Endodermal cell (in vitro differentiated cells): ENCODE results near the gene ATP11B. TPM values are rescaled to one million over a fixed set of nuclear protein-coding genes. Genes with fewer than 3 reads are reported as not detected.
"Not testable (repeated sequence)": the region's sequence is repeated elsewhere in the genome, so short reads cannot be mapped to it uniquely, and the experiment has no call there.

Experiments used
- DNase-seq: peaks from one replicate; pipeline ENCODE4 v3.0.0-alpha.2; 2017
- H3K27ac ChIP-seq: 2 replicates; pipeline ENCODE4 v1.5.1; 2013; ENCODE audit warnings: mild to moderate bottlenecking, low read depth, low read length, moderate library complexity
- H3K27me3 ChIP-seq: 2 replicates; pipeline ENCODE4 v1.6.1; 2013; ENCODE audit warnings: mild to moderate bottlenecking, low read length, moderate library complexity; ENCODE audit not compliant: insufficient read depth, control insufficient read depth, poor library complexity, severe bottlenecking
- H3K36me3 ChIP-seq: 2 replicates; pipeline ENCODE4 v1.7.0; 2013; ENCODE audit warnings: mild to moderate bottlenecking, low read length, moderate library complexity; ENCODE audit not compliant: control insufficient read depth, insufficient read depth
- H3K4me1 ChIP-seq: one replicate; pipeline ENCODE4 v1.7.0; 2013; ENCODE audit warnings: low read length; ENCODE audit not compliant: control insufficient read depth, insufficient read depth
- H3K4me3 ChIP-seq: 2 replicates; pipeline ENCODE4 v1.5.1; 2013; ENCODE audit warnings: mild to moderate bottlenecking, low read length, moderate library complexity
- H3K9ac ChIP-seq: 2 replicates; pipeline ENCODE4 v1.6.1; 2013; ENCODE audit warnings: mild to moderate bottlenecking, low read length, moderate library complexity; ENCODE audit not compliant: poor library complexity, severe bottlenecking; ENCODE audit errors: extremely low read depth
- H3K9me3 ChIP-seq: 2 replicates; pipeline ENCODE4 v1.6.1; 2013; ENCODE audit warnings: mild to moderate bottlenecking, low read length, moderate library complexity; ENCODE audit not compliant: control insufficient read depth
- H3K27ac Mint-ChIP-seq: 2 replicates; pipeline ENCODE4 v1.8.0; 2020; ENCODE audit warnings: mixed read lengths
- H3K27me3 Mint-ChIP-seq: 2 replicates; pipeline ENCODE4 v1.8.0; 2021; ENCODE audit warnings: mild to moderate bottlenecking, mixed read lengths; ENCODE audit not compliant: insufficient read depth
- H3K36me3 Mint-ChIP-seq: 2 replicates; pipeline ENCODE4 v1.8.0; 2020; ENCODE audit warnings: low read depth, mixed read lengths
- H3K4me1 Mint-ChIP-seq: 2 replicates; pipeline ENCODE4 v1.8.0; 2020; ENCODE audit warnings: mixed read lengths
- H3K4me3 Mint-ChIP-seq: 2 replicates; pipeline ENCODE4 v1.8.0; 2020; ENCODE audit warnings: mild to moderate bottlenecking, moderate library complexity, mixed read lengths
- H3K9me3 Mint-ChIP-seq: 2 replicates; pipeline ENCODE4 v1.8.0; 2020; ENCODE audit warnings: mild to moderate bottlenecking, mixed read lengths
- CTCF ChIP-seq: fragments of 200-600 bp; sonication (generic); conservative IDR thresholded peaks from 2 replicates; pipeline ENCODE4 v1.5.0; 2021; ENCODE audit warnings: antibody characterized with exemption, mild to moderate bottlenecking
- WGBS, 2 experiments: methylation state at CpG; one replicate each; pipeline versions ENCODE4 v1.1.5 to v1.1.7; 2013; ENCODE audit warnings: missing lambda C conversion rate in 2 of 2, mixed read lengths in 1 of 2; ENCODE audit not compliant: insufficient coverage in 1 of 2, insufficient read length in 1 of 2; 5-methylcytosine and 5-hydroxymethylcytosine counted together
- total RNA-seq, 2 donors: library from RNA; stranded (reverse); fragmentation: NEBNext Ultra II Directional in 1 of 2; extraction: Animal tissue kit (Norgen Biotek cat#: 25700) in 1 of 2; gene quantifications; 2 replicates in 1 of 2; 3 replicates in 1 of 2; pipeline ENCODE4 v1.2.1, GENCODE V29; 2021

ATP11B gene
- total RNA-seq, 2 donors from 2014 or later = 23.6 to 27.8 TPM

- Mint-ChIP-seq H3K9me3 (no peaks in the 10 kb centered on the region), H3K27ac (no peak overlapping the region), H3K4me1 (peaks cover 11% of the 10 kb centered on the region), H3K36me3 (no peaks in the 10 kb centered on the region), H3K4me3 (peak overlapping the region; percentile 95), H3K27me3 (peaks cover 17% of the 10 kb centered on the region)
- no peaks in the 10 kb centered on the region for H3K4me1 ChIP-seq
- TF ChIP-seq CTCF = no peak
- no peaks in the 10 kb centered on the region for H3K36me3 ChIP-seq
- peak overlapping the region; percentile 94 for H3K4me3 ChIP-seq
- peaks cover 23% of the 10 kb centered on the region for H3K27me3 ChIP-seq
- 75 to 94% methylated on average over 3 of the region's 3 CpGs for WGBS, 2 experiments
- no peak overlapping the region for H3K9ac ChIP-seq
- no peaks in the 10 kb centered on the region for H3K9me3 ChIP-seq
- no peak overlapping the region for H3K27ac ChIP-seq
- DNase-seq = no peak
These were observed 2.1 kb downstream of the ATP11B start for GRCh38 chr3:182795389-182795782.

- H3K36me3 ChIP-seq = no peaks in the 10 kb centered on the region
- Mint-ChIP-seq H3K4me3 (no peak overlapping the region), H3K27me3 (peaks cover 17% of the 10 kb centered on the region), H3K36me3 (no peaks in the 10 kb centered on the region), H3K9me3 (no peaks in the 10 kb centered on the region), H3K27ac (no peak overlapping the region), H3K4me1 (peaks cover 11% of the 10 kb centered on the region)
- no peak for DNase-seq
- no peak overlapping the region for H3K4me3 ChIP-seq
- H3K4me1 ChIP-seq = no peaks in the 10 kb centered on the region
- no peak overlapping the region for H3K27ac ChIP-seq
- WGBS, 2 experiments = 93 to 100% methylated on average over 1 of the region's 1 CpG
- no peak for TF ChIP-seq CTCF
- no peak overlapping the region for H3K9ac ChIP-seq
- no peaks in the 10 kb centered on the region for H3K9me3 ChIP-seq
- H3K27me3 ChIP-seq = peaks cover 17% of the 10 kb centered on the region
These were observed 3.0 kb downstream of the ATP11B start for GRCh38 chr3:182796310-182796709.

- TF ChIP-seq CTCF = no peak
- H3K4me1 ChIP-seq = no peaks in the 10 kb centered on the region
- H3K27me3 Mint-ChIP-seq = peaks cover 17% of the 10 kb centered on the region
- H3K9me3 Mint-ChIP-seq = no peaks in the 10 kb centered on the region
- H3K27ac Mint-ChIP-seq = no peak overlapping the region
- H3K4me3 Mint-ChIP-seq = no peak overlapping the region
- H3K27ac ChIP-seq = no peak overlapping the region
- no peaks in the 10 kb centered on the region for H3K36me3 Mint-ChIP-seq
- no peak for DNase-seq
- H3K9ac ChIP-seq = no peak overlapping the region
- H3K9me3 ChIP-seq = no peaks in the 10 kb centered on the region
- H3K4me1 Mint-ChIP-seq = peaks cover 19% of the 10 kb centered on the region
- 86 to 100% methylated on average over 1 of the region's 1 CpG for WGBS, 2 experiments
- peaks cover 17% of the 10 kb centered on the region for H3K27me3 ChIP-seq
- no peak overlapping the region for H3K4me3 ChIP-seq
- H3K36me3 ChIP-seq = no peaks in the 10 kb centered on the region
These were observed 4.6 kb downstream of the ATP11B start for GRCh38 chr3:182797876-182798275.

- not testable (repeated sequence) for H3K4me3 Mint-ChIP-seq, H3K36me3 ChIP-seq, H3K9me3 ChIP-seq, H3K4me1 ChIP-seq, H3K9me3 Mint-ChIP-seq, H3K27ac Mint-ChIP-seq, H3K36me3 Mint-ChIP-seq, H3K4me3 ChIP-seq, H3K27ac ChIP-seq, DNase-seq, H3K9ac ChIP-seq
- peaks cover 17% of the 10 kb centered on the region for H3K27me3 ChIP-seq
- WGBS, 2 experiments = 90 to 96% methylated on average over 3 to 16 of the region's 16 CpGs
- Mint-ChIP-seq H3K4me1 (peaks cover 20% of the 10 kb centered on the region), H3K27me3 (peaks cover 17% of the 10 kb centered on the region)
These were observed 5.8 kb downstream of the ATP11B start for GRCh38 chr3:182799143-182799542.
